ENCODE results near the gene SPINT3. TPM values are rescaled to one million over a fixed set of nuclear protein-coding genes. Genes with fewer than 3 reads are reported as not detected.

Gene SPINT3
- total RNA-seq, 1 donor: not detected

GRCh38 chr20:45502561-45502960 is 12.9 kb downstream of the SPINT3 start:
- Histone ChIP-seq H3K4me2 (ENCODE audit: insufficient read depth, low read length) (no peak overlapping the region), H3K4me3 (ENCODE audit: insufficient read depth, low read length) (no peak overlapping the region), H3K9me3 (ENCODE audit: low read depth, low read length) (no peaks in the 10 kb centered on the region), H3K27ac (ENCODE audit: low read depth, low read length) (no peak overlapping the region), H3K4me1 (ENCODE audit: insufficient read depth, low read length) (no peaks in the 10 kb centered on the region), H3K27me3 (ENCODE audit: insufficient read depth, low read length) (peaks cover 15% of the 10 kb centered on the region), H3K36me3 (ENCODE audit: insufficient read depth, low read length) (no peaks in the 10 kb centered on the region), H2AFZ (ENCODE audit: low read length) (no peak overlapping the region), H3K79me2 (ENCODE audit: insufficient read depth, low read length) (no peaks in the 10 kb centered on the region), H4K20me1 (ENCODE audit: insufficient read depth, low read length) (no peaks in the 10 kb centered on the region)
- TF ChIP-seq CTCF (IDR thresholded peaks at IDR 0.05; ENCODE audit: extremely low read depth, low read depth, low read length): no peak
- DNase-seq (ENCODE audit: insufficient read length, low spot score, missing footprints): no peak

GRCh38 chr20:45501600-45501999 is 13.8 kb downstream of the SPINT3 start:
- Histone ChIP-seq H3K36me3 (ENCODE audit: insufficient read depth, low read length) (no peaks in the 10 kb centered on the region), H3K4me3 (ENCODE audit: insufficient read depth, low read length) (no peak overlapping the region), H3K4me1 (ENCODE audit: insufficient read depth, low read length) (no peaks in the 10 kb centered on the region), H3K4me2 (ENCODE audit: insufficient read depth, low read length) (no peak overlapping the region), H3K27ac (ENCODE audit: low read depth, low read length) (no peak overlapping the region), H4K20me1 (ENCODE audit: insufficient read depth, low read length) (no peaks in the 10 kb centered on the region), H3K9me3 (ENCODE audit: low read depth, low read length) (no peaks in the 10 kb centered on the region), H3K27me3 (ENCODE audit: insufficient read depth, low read length) (peaks cover 20% of the 10 kb centered on the region), H2AFZ (ENCODE audit: low read length) (no peak overlapping the region), H3K79me2 (ENCODE audit: insufficient read depth, low read length) (no peaks in the 10 kb centered on the region)
- DNase-seq (ENCODE audit: insufficient read length, low spot score, missing footprints): no peak
- no peak for TF ChIP-seq CTCF (IDR thresholded peaks at IDR 0.05; ENCODE audit: extremely low read depth, low read depth, low read length)

GRCh38 chr20:45500022-45500421 is 15.4 kb downstream of the SPINT3 start:
- Histone ChIP-seq H4K20me1 (ENCODE audit: insufficient read depth, low read length) (no peaks in the 10 kb centered on the region), H3K79me2 (ENCODE audit: insufficient read depth, low read length) (no peaks in the 10 kb centered on the region), H3K9me3 (ENCODE audit: low read depth, low read length) (no peaks in the 10 kb centered on the region), H2AFZ (ENCODE audit: low read length) (no peak overlapping the region), H3K4me3 (ENCODE audit: insufficient read depth, low read length) (no peak overlapping the region), H3K27me3 (ENCODE audit: insufficient read depth, low read length) (peaks cover 27% of the 10 kb centered on the region), H3K27ac (ENCODE audit: low read depth, low read length) (no peak overlapping the region), H3K36me3 (ENCODE audit: insufficient read depth, low read length) (no peaks in the 10 kb centered on the region), H3K4me1 (ENCODE audit: insufficient read depth, low read length) (no peaks in the 10 kb centered on the region), H3K4me2 (ENCODE audit: insufficient read depth, low read length) (no peak overlapping the region)
- DNase-seq (ENCODE audit: insufficient read length, low spot score, missing footprints): no peak
- TF ChIP-seq CTCF (IDR thresholded peaks at IDR 0.05; ENCODE audit: extremely low read depth, low read depth, low read length): no peak

GRCh38 chr20:45497971-45498494 is 17.4 kb downstream of the SPINT3 start:
- no peak for TF ChIP-seq CTCF (IDR thresholded peaks at IDR 0.05; ENCODE audit: extremely low read depth, low read depth, low read length)
- Histone ChIP-seq H3K27me3 (ENCODE audit: insufficient read depth, low read length) (peaks cover 27% of the 10 kb centered on the region), H3K27ac (ENCODE audit: low read depth, low read length) (no peak overlapping the region)

More at GRCh38 chr20:45497971-45498494, 17.4 kb downstream of the SPINT3 start:
- H3K9me3 ChIP-seq (ENCODE audit: low read depth, low read length): no peaks in the 10 kb centered on the region
- DNase-seq (ENCODE audit: insufficient read length, low spot score, missing footprints): no peak
- no peak overlapping the region for H2AFZ ChIP-seq (ENCODE audit: low read length)
- H3K4me2 ChIP-seq (ENCODE audit: insufficient read depth, low read length): no peak overlapping the region
- H3K4me3 ChIP-seq (ENCODE audit: insufficient read depth, low read length): no peak overlapping the region
- H3K79me2 ChIP-seq (ENCODE audit: insufficient read depth, low read length): no peaks in the 10 kb centered on the region
- no peaks in the 10 kb centered on the region for H3K4me1 ChIP-seq (ENCODE audit: insufficient read depth, low read length)
- no peaks in the 10 kb centered on the region for H3K36me3 ChIP-seq (ENCODE audit: insufficient read depth, low read length)
- no peaks in the 10 kb centered on the region for H4K20me1 ChIP-seq (ENCODE audit: insufficient read depth, low read length)
